NOMO-1 (cell line): ENCODE data around the gene RAP1GDS1.
"Not testable (repeated sequence)": the region's sequence is repeated elsewhere in the genome, so short reads cannot be mapped to it uniquely, and the experiment has no call there.

Source experiments
- DNase-seq, 2 experiments: peaks; one replicate each; lab custom pipeline; 2025; ENCODE audit not compliant: unreplicated experiment in 2 of 2; lab: John Stamatoyannopoulos, UW

Gene RAP1GDS1

DNA sequence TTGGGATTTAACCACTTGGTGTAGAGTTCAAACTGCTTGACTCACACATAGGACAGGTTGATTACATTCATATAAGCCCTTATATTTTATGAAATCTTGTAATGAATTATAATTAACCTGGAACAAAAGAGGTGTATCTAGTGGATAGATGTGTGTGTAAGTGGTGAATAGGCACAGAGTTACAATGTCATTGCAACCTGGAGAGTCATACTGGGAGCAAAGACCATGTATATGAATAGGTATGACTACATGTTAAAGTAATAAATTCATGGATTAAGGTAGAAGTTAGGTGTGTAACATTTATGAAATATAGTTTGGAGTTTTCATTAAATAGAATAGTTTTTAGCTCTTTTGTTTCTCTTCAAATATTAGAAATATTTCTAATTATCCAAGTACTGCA is 26.1 kb downstream of the RAP1GDS1 start:
- no peak for DNase-seq

DNA sequence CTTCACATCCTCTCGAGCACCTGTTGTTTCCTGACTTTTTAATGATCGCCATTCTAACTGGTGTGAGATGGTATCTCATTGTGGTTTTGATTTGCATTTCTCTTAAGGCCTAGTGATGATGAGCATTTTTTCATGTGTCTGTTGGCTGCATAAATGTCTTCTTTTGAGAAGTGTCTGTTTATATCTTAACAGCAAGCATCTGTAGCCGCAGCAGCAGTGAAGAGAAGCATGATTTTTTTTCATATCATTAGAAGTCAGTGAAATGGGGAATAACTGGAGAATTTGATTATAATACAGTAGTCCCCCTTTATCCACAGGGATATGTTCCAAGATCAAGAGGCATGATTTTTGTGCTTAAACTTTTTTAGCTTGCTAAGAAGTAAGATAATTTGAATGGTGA is 27.5 kb downstream of the RAP1GDS1 start:
- not testable (repeated sequence) for DNase-seq

DNA sequence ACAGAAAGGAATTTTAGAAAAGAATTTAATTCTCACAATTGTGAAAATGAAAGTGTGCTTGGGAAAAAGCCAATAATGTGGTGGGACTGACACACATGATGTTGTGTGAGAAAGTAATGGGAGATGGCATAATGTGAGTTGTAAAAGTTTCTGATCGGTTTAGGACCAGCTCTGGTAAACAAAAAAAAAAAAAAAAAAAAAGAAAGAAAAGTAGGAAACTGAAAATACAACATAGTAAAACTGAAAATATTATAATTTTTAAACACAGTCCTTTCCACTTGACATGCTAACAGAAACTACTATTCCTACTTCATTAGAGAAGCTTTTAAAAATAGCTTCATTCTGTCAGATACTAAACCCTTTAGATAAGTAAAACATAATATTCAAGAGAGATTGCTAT is 28.2 kb downstream of the RAP1GDS1 start:
- no peak for DNase-seq

GRCh38 chr4:98290511-98290910 is 29.3 kb downstream of the RAP1GDS1 start:
- DNase-seq = no peak

DNA sequence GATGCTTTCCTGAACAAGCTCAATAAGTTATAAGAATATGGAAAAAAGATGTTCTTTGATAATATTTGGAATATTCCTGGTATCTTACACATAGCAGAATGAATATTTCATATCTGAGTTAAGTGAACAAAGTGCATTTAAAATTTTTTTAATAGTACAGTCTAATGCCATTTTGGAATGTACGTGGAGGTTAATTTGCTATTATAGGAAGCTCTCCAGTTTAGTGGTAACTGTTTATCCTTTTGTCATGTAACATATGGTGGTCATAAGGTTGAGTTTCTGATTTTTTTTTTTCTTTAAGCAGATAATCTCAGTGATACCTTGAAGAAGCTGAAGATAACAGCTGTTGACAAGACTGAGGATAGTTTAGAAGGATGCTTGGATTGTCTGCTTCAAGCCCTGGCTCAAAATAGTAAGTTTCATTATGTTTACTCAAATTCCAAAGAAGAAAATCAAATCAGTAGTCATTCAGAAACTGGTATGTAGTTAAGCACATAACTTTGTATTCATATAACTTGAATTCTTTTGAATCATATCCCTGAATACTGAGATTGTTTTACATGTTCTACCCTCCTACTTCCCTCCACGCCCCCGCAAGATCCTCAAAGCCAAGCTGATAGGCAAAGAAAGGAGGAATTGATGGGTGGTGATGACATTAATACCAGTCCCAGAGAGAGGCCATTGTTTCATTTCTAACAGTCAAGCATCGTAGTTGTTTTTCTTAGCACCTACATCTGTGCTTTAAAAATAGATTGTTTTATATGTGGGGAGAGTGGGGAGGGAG is 32.1 kb downstream of the RAP1GDS1 start:
- no peak for DNase-seq

DNA sequence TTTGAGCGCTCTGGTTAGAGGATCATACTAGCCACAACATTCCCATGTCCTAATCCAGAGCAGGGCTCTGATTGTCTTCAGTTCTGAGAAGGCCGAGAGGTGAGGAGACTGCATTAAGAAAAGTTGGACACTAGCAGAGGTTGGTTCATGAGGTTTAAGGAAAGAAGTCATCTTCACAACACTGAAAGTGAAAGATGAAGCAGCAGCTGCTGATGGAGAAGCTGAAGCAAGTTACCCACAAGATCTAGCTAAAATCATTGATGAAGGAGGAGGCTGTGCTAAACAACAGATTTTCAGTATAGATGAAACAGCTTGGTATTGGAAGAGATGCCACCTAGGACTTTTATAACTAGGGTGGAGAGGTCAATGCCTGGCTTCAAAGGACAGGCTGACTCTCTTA is 36.8 kb downstream of the RAP1GDS1 start:
- no peak for DNase-seq

- no peak for DNase-seq
Observed at GRCh38 chr4:98300706-98301105, 39.5 kb downstream of the RAP1GDS1 start.

DNA sequence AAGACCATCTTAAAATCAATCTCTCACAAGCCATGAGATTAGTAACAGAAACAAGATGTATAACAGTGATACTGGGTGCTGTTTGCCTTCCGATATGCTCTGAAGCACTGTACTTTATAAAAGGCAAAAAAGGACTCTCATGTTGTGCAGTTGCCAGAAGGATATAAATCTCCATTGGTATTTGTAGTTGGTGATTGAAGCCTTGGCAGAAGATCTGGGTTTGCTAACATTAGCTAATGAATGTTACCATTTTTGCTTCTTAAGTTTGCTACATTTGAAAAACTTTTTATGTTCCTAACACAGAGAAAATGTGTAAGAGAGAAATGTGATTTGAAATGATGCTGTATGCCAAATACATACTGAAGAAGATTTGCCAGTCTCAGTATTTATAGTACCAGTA is 44.4 kb downstream of the RAP1GDS1 start:
- DNase-seq = no peak

DNA sequence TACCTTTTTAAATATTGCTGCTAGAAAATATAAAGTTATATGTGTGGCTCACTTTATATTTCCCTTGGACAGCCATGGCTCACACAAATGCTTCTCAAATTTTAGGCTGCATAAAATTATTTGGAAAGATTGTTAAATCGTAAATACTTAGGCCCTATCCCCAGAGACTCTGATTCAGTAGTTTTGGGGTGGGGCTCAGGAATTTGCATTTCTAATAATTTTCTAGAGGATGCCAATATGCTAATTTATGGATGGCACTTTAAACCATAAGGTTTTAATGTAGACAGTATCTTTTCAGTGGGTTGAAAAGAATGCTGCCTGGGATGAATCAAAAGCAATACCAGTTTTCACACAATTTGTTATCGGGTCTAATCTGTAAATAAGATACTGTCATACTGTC is 49.7 kb downstream of the RAP1GDS1 start:
- DNase-seq = no peak

DNA sequence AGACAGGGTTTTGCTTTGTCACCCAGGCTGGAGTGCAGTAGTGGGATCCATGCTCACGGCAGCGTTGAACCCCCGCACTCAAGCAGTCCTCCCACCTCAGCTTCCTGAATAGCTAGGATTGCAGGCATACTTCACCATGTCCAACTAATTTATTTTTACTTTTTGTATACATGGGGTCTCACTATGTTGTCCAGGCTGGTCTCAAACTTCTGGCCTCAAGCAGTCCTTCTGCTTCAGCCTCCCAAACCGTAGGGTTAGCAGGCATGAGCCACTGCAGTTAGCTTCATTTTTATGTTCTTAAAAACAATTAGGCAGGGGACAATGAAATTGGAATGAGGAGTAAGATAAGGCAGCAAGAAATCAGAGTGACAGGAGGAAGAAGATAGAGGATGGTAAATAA is 50.5 kb downstream of the RAP1GDS1 start:
- DNase-seq = no peak

DNA sequence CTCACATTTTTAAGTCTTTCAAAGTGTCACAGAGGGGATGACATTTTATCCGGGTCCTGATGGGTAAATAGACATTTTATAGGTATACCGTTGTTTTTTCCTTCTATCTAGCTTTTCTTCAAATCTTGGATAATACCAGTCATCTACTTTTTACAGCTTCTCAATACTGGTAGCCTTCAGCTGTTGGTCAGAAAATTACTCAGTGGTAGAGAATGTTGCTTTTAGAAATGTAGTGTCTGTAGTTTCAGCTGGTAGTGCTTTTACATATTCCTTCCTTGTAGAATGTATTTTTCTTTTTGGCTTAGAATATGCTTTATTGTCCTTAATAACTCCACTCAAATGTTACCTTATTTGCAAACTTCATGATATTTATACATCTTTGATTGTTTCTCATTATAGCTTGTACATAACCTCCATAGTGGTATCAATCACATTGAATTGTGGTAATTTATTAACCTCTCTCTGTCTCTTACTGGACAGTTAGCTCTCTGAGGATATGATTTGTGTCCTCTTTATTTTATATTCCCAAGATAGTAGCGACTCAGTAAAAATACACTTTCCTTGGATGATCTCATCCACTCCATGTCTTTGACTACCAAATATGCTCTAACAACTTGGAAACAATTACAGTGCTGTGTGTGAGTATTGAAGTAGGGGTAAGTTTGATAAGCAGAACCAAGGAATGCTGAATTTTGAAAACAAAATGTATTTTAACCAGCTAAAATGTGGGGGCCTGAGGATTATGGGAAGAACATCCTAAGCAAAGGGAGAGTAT is 53.8 kb downstream of the RAP1GDS1 start:
- no peak for DNase-seq

DNA sequence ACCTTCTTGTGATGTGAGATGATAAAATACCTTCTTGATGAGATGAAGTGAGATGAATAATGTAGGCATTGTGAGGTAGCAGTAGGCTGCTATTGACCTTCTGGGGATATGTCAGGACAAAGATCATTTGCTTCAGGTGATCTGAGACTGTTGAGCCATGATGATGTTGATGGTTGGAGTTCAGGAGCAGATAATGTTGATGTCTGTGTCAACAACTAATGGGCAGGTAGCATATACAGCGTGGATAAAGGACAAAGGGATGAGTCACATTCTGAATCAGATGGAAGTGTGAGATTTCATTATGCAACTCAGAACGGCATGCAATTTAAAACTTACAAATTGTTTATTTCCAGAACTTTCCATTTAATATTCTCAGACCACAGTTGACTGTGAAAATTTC is 57.3 kb downstream of the RAP1GDS1 start:
- no peak for DNase-seq

- no peak for DNase-seq
Observed at GRCh38 chr4:98319021-98319420, 57.8 kb downstream of the RAP1GDS1 start.

- DNase-seq = no peak
Observed at GRCh38 chr4:98326168-98326567, 65.0 kb downstream of the RAP1GDS1 start.

DNA sequence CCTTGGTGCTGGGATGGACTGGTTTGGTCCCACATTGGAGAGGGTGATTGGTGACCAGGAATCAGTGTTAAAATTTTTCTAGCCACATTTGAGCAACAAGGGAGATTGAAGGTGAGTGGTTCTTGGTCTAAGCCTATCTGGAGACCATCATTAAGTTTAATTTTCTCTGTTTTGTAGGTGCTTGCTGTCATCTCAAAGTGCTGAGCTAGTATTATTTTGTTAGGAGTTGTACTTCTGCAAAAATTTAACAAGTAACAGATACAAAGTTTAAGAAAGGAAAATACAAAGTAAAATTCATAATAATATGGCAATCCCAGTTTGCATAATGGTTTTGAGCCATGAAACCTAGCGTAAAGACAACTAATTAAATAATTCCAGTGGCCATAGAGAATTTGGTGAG is 66.5 kb downstream of the RAP1GDS1 start:
- DNase-seq = no peak

DNA sequence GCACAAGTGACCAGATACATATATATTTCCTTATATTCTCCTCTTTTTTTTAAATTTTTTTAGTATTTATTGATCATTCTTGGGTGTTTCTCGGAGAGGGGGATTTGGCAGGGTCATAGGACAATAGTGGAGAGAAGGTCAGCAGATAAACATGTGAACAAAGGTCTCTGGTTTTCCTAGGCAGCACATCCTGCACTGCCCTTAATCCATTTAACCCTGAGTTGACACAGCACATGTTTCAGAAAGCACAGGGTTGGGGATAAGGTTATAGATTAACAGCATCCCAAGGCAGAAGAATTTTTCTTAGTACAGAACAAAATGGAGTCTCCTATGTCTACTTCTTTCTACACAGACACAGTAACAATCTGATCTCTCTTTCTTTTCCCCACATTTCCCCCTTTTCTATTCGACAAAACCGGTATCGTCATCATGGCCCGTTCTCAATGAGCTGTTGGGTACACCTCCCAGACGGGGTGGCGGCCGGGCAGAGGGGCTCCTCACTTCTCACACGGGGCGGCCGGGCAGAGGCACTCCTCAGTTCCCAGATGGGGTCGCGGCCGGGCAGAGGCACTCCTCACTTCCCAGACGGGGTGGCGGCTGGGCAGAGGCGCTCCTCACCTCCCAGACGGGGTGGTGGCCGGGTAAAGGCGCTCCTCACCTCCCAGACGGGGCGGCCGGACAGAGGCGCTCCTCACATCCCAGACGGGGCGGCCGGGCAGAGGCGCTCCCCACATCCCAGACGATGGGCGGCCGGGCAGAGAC is 68.9 kb downstream of the RAP1GDS1 start:
- not testable (repeated sequence) for DNase-seq

GRCh38 chr4:98332017-98332416 is 70.8 kb downstream of the RAP1GDS1 start:
- no peak for DNase-seq

GRCh38 chr4:98334461-98334860 is 73.3 kb downstream of the RAP1GDS1 start:
- no peak for DNase-seq

DNA sequence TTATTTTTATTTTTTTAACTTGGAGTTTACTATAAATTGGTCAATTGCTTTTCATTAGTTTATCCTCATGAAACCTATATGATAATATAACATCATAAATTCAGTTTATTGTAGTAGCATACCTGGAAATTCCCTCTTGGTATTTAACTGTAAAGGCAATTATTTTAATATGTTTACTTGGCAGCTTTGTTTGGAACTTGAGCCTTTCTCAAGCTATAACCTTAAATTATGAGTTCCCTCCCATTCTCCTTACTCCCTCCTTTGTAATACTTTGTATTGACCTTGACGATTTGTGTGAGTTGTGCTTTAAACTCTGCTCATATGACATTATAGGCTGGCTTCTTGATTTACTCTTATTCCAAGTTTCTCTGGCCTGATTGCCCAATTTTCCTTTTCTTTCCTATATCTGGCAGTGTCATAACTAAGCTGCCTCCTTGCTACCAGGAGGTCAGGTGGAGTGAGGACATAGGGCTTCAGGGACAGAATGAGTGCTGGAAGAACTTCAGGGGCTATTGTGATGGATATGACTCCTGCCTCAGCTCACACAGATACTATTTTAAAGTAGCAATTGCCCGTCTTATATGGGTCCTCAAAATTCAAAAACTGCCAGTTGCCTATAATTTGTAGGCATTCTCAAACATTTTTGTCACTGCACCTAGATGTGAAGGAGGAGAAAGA is 77.7 kb downstream of the RAP1GDS1 start:
- no peak for DNase-seq

- DNase-seq = no peak
Observed at GRCh38 chr4:98341309-98341708, 80.1 kb downstream of the RAP1GDS1 start.

- no peak for DNase-seq
Observed at GRCh38 chr4:98343626-98344025, 82.4 kb downstream of the RAP1GDS1 start.
